ENCODE measurements around the gene L3HYPDH.

L3HYPDH gene

GRCh38 chr14:59427653-59428580, 56.3 kb downstream of the L3HYPDH start:
- no peak for DNase-seq (ENCODE audit: low spot score)

GRCh38 chr14:59425322-59425935, 58.8 kb downstream of the L3HYPDH start:
- DNase-seq (ENCODE audit: low spot score), result no peak

- DNase-seq (ENCODE audit: low spot score), result peak; percentile 22
These were observed 59.7 kb downstream of the L3HYPDH start for GRCh38 chr14:59424341-59425071.

All from COLO829 (cell line).